K562 (cell line): Measurements from ENCODE around the gene PTPRR. TPM values are rescaled to one million over a fixed set of nuclear protein-coding genes. Genes with fewer than 3 reads are reported as not detected.

Experiments used
- ATAC-seq: fragments of 200-7000 bp; cut with Tn5 transposase; 3 replicates; pipeline ENCODE4 v1.9.1; 2020; ENCODE audit warnings: moderate library complexity
- BruUV-seq: library from RNA; stranded (reverse); fragments of 400-500 nt; replicated peaks from 2 replicates; lab custom pipeline; 2021; lab: Mats Ljungman, UMichigan
- CTCF ChIA-PET: fragments of 300-600 bp; formaldehyde crosslinking; extraction: SDS; loops from one replicate; lab custom pipeline; 2021; ENCODE audit warnings: low intra/inter-chr PET ratio; lab: Yijun Ruan, JAX
- POLR2A ChIA-PET: fragments of 300-600, 350-650 bp; sonication (Branson Sonifier 250); formaldehyde crosslinking; extraction: SDS; loops from one replicate; lab custom pipeline; 2021; ENCODE audit warnings: antibody characterized with exemption, inconsistent platforms; lab: Yijun Ruan, JAX
- DNase-seq, 4 experiments: peaks; one replicate each; pipeline versions ENCODE4 v3.0.0 to v3.0.0-alpha.2; 2011 to 2018; ENCODE audit warnings: low spot score in 3 of 4, mixed read lengths in 3 of 4; ENCODE audit errors: extremely low read depth in 1 of 4
- FAIRE-seq: peaks from 2 replicates; lab custom pipeline; 2011; peaks lifted over from hg19 to GRCh38; lab: Jason Lieb, UNC
- H2AFZ ChIP-seq: 2 replicates; pipeline ENCODE4 v1.6.0; 2011; ENCODE audit warnings: low read depth, low read length, control low read depth, inconsistent platforms
- H3K27ac ChIP-seq: fragments of 200-600 bp; 3 replicates; pipeline ENCODE4 v1.8.0; 2011; ENCODE audit warnings: low read depth, mild to moderate bottlenecking, control low read depth, inconsistent platforms, low read length, moderate library complexity, mixed read lengths; ENCODE audit errors: extremely low read depth
- H3K27me3 ChIP-seq, 2 experiments: fragments of 300-600 bp in 1 of 2; 2 replicates in 1 of 2; 3 replicates in 1 of 2; pipeline versions ENCODE4 v1.6.0 to v1.8.0; 2011; ENCODE audit warnings: inconsistent platforms in 2 of 2, low read length in 2 of 2, mild to moderate bottlenecking in 1 of 2, mixed read lengths in 1 of 2, moderate library complexity in 1 of 2; ENCODE audit not compliant: control insufficient read depth in 2 of 2, insufficient read depth in 2 of 2
- H3K36me3 ChIP-seq: fragments of 300-600 bp; 3 replicates; pipeline ENCODE4 v1.8.0; 2011; ENCODE audit warnings: mild to moderate bottlenecking, low read length, inconsistent platforms; ENCODE audit not compliant: control insufficient read depth, insufficient read depth
- H3K4me1 ChIP-seq, 2 experiments: fragments of 200-600 bp in 1 of 2; replicated peaks in 1 of 2; 2 replicates in 1 of 2; 3 replicates in 1 of 2; pipeline versions ENCODE4 v1.5.1 to v1.8.0; 2011; ENCODE audit warnings: inconsistent platforms in 2 of 2, low read length in 2 of 2, mild to moderate bottlenecking in 1 of 2, mixed read lengths in 1 of 2, moderate library complexity in 1 of 2; ENCODE audit not compliant: control insufficient read depth in 2 of 2, insufficient read depth in 2 of 2
- H3K4me2 ChIP-seq: 2 replicates; pipeline ENCODE4 v1.6.1; 2011; ENCODE audit warnings: low read length, control low read depth, inconsistent platforms, mixed read lengths; ENCODE audit not compliant: insufficient read depth
- H3K4me3 ChIP-seq: fragments of 200-600 bp; sonication (generic), shearing (Covaris generic); 2 replicates; pipeline ENCODE4 v1.5.1; 2016; ENCODE audit warnings: control low read depth, inconsistent platforms
- H3K79me2 ChIP-seq: fragments of 200-600 bp; 3 replicates; pipeline ENCODE4 v1.8.0; 2011; ENCODE audit warnings: low read length, inconsistent platforms; ENCODE audit not compliant: control insufficient read depth, insufficient read depth
- H3K9ac ChIP-seq, 2 experiments: 2 replicates each; pipeline versions ENCODE4 v1.6.0 to v1.6.1; 2011; ENCODE audit warnings: low read depth in 2 of 2, low read length in 2 of 2, control low read depth in 1 of 2, inconsistent platforms in 1 of 2, mild to moderate bottlenecking in 1 of 2, mixed read lengths in 1 of 2; ENCODE audit not compliant: insufficient read depth in 1 of 2
- H3K9me1 ChIP-seq: one replicate; pipeline ENCODE4 v1.6.0; 2011; ENCODE audit warnings: inconsistent platforms, mild to moderate bottlenecking, low read length, moderate library complexity; ENCODE audit not compliant: control insufficient read depth, insufficient read depth
- H3K9me3 ChIP-seq: replicated peaks from 2 replicates; pipeline ENCODE4 v1.5.1; 2011; ENCODE audit warnings: low read depth, low read length, inconsistent platforms; ENCODE audit not compliant: control insufficient read depth, insufficient read depth
- H4K20me1 ChIP-seq: replicated peaks from 2 replicates; pipeline ENCODE4 v1.6.1; 2011; ENCODE audit warnings: low read length, inconsistent platforms, mixed read lengths; ENCODE audit not compliant: control insufficient read depth, insufficient read depth
- GABPA ChIP-seq: fragments of 200-800 bp; sonication (Bioruptor generic); conservative IDR thresholded peaks from 2 replicates; pipeline ENCODE4 v1.6.1; 2016; ENCODE audit warnings: low read depth, missing genetic modification characterization, missing compliant biosample characterization
- HOXB6 ChIP-seq: fragments of 250-450 bp; sonication (Bioruptor Pico); IDR thresholded peaks from 2 replicates; pipeline ENCODE4 v1.5.1; 2022; ENCODE audit warnings: mild to moderate bottlenecking, borderline replicate concordance
- PHB ChIP-seq: fragments of 250-450 bp; sonication (Bioruptor Pico); IDR thresholded peaks from 2 replicates; pipeline ENCODE4 v1.5.0; 2021
- PYGO2 ChIP-seq: fragments of 450-650 bp; IDR thresholded peaks from 2 replicates; pipeline ENCODE4 v1.6.1; 2016; ENCODE audit warnings: mild to moderate bottlenecking, missing genetic modification characterization, moderate library complexity, missing compliant biosample characterization
- RAD21 ChIP-seq, 2 experiments: fragments of 250-450 bp in 1 of 2; fragments of 450-650 bp in 1 of 2; sonication (Bioruptor Pico) in 1 of 2; formaldehyde crosslinking in 1 of 2; IDR thresholded peaks in 1 of 2; conservative IDR thresholded peaks in 1 of 2; 2 replicates each; pipeline versions ENCODE4 v1.4.0 to v1.8.0; 2020 to 2022; ENCODE audit warnings: mild to moderate bottlenecking in 2 of 2, moderate library complexity in 1 of 2
- SMARCA5 ChIP-seq: fragments of 450-650 bp; IDR thresholded peaks from 2 replicates; pipeline ENCODE4 v1.6.1; 2016
- SP1 ChIP-seq: sonication (generic); formaldehyde crosslinking; IDR thresholded peaks from 2 replicates; pipeline ENCODE4 v1.8.1; 2022; ENCODE audit warnings: mild to moderate bottlenecking, missing genetic modification reagents
- WGBS: fragments of 100-300 bp; shearing (Covaris generic); methylation state at CpG from one replicate; pipeline ENCODE4 v1.1.6; 2016; ENCODE audit warnings: low coverage, mixed read lengths; ENCODE audit not compliant: insufficient coverage; ENCODE audit errors: missing lambda C conversion rate; 5-methylcytosine and 5-hydroxymethylcytosine counted together
- in situ Hi-C: fragments of 300-500 bp; cut with MboI; formaldehyde crosslinking; loops from 4 replicates; pipeline ENCODE4 v1.15.0; 2018; ENCODE audit warnings: inconsistent platforms, mixed read lengths
- intact Hi-C: fragments of 100-400 bp; cut with micrococcal nuclease; formaldehyde crosslinking; loops from 2 replicates; pipeline ENCODE4 v1.14.2; 2022
- polyA plus RNA-seq, 8 experiments: library from polyadenylated mRNA; depleted of rRNA in 4 of 8; stranded (reverse) in 5 of 8; unstranded in 3 of 8; fragments of >200 nt; fragmentation: Nextera tagmentation in 2 of 8; fragmentation: Illumina TruSeq in 1 of 8; extraction: Ambion mirVana in 2 of 8; extraction: Trizol in 1 of 8; gene quantifications; 2 replicates each; pipeline versions ENCODE4 v1.2.1 to v1.2.3, GENCODE V29; 2011 to 2014; ENCODE audit warnings: inconsistent platforms in 1 of 8, missing spikeins in 1 of 8
- total RNA-seq, 7 experiments: library from RNA; depleted of rRNA in 6 of 7; stranded (reverse); fragments of >200 nt in 6 of 7; fragmentation: Illumina TruSeq in 2 of 7; extraction: Trizol in 2 of 7; gene quantifications; 2 replicates each; pipeline versions ENCODE4 v1.2.1 to v1.2.3, GENCODE V29; 2011 to 2021; ENCODE audit warnings: low replicate concordance in 1 of 7
- TF ChIP-seq, protein P1 (sequence below): sonication (generic); formaldehyde crosslinking; IDR thresholded peaks from 2 replicates; pipeline ENCODE4 v1.8.0; 2022; ENCODE audit warnings: missing genetic modification reagents, mild to moderate bottlenecking, borderline replicate concordance

PTPRR gene
- total and polyA plus RNA-seq, 9 of the 15 experiments (the other 6 are each of a cell fraction or from before 2014, with no cell fraction given), result 6.6 to 41.7 (median 12.3) TPM

GRCh38 chr12:70847871-70848270 lies 72.7 kb downstream of the PTPRR start:
- peaks cover 0 to 3% of the 10 kb centered on the region in 2 experiments; a peak in 1 of 5 replicates for H3K27me3 ChIP-seq
- 6% methylated on average over 4 of the region's 4 CpGs for WGBS
- no TSS peak for BruUV-seq
- H3K27ac ChIP-seq, result no peak overlapping the region
- no peaks in the 10 kb centered on the region for H3K9me1 ChIP-seq
- ChIA-PET POLR2A (no interaction called here), CTCF (interaction anchor here (1.1 to 2.2 kb wide), 2 partner anchors 114 to 115 kb away, joined by 5 to 27 read pairs; no protein-coding TSS in a partner anchor)
- TF ChIP-seq, protein P1, sequence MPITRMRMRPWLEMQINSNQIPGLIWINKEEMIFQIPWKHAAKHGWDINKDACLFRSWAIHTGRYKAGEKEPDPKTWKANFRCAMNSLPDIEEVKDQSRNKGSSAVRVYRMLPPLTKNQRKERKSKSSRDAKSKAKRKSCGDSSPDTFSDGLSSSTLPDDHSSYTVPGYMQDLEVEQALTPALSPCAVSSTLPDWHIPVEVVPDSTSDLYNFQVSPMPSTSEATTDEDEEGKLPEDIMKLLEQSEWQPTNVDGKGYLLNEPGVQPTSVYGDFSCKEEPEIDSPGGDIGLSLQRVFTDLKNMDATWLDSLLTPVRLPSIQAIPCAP (CRISPR knock-in tag), result no peak
- TF ChIP-seq PYGO2 (tag), result no peak
- TF ChIP-seq GABPA (tag), result no peak
- TF ChIP-seq PHB (CRISPR knock-in tag), result no peak
- TF ChIP-seq HOXB6 (CRISPR knock-in tag), result no peak
- TF ChIP-seq RAD21 (CRISPR knock-in tag; conservative IDR thresholded peaks at IDR 0.05 in 1 of 2, IDR thresholded peaks at IDR 0.05 in 1 of 2), result no peak
- TF ChIP-seq SMARCA5, result no peak
- no peak for TF ChIP-seq SP1 (CRISPR knock-in tag)
- ATAC-seq (no peak), DNase-seq (no peak), FAIRE-seq (no peak)
- no peak overlapping the region for H3K4me2 ChIP-seq
- intact Hi-C loops (loop anchor here (10.0 kb wide), 1 partner anchor 973 kb away; no protein-coding TSS in a partner anchor), in situ Hi-C loops (loop anchor here (5.0 kb wide), 2 partner anchors 116 to 256 kb away; no protein-coding TSS in a partner anchor)
- no peaks in the 10 kb centered on the region for H4K20me1 ChIP-seq
- no peak overlapping the region for H3K4me3 ChIP-seq
- H3K4me1 ChIP-seq, result no peaks in the 10 kb centered on the region
- no peaks in the 10 kb centered on the region for H3K79me2 ChIP-seq
- no peaks in the 10 kb centered on the region for H3K36me3 ChIP-seq
- H3K9ac ChIP-seq, result no peak overlapping the region
- no peak overlapping the region for H2AFZ ChIP-seq
- no peaks in the 10 kb centered on the region for H3K9me3 ChIP-seq
